GM21367 (cell line): Measurements from ENCODE around the gene KIDINS220.
A peak's percentile ranks its signal among the peaks of the same experiment; 100 is the strongest.

ENCODE experiments used
- ATAC-seq: cut with Tn5 transposase; IDR thresholded peaks from one replicate; pipeline ENCODE4 v1.9.1; 2021; ENCODE audit not compliant: unreplicated experiment

Gene KIDINS220

DNA sequence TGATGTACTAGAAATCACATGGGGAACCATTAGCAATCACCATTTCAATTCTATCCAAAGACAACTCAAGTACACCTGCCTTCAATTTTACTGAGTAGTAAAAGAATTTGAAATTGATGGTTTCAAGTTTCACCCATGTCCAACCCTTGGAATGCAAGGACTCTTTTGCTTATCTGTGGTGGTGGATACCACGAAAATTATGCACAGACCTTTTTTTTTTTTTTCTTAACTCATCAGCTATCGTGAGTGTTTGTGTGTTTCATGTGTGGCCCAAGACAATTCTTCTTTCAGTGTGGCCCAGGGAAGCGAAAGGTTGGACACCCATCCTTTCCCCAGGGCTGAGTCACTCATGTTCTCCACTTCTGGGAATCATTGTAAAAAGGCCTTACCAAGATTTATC lies 132.5 kb downstream of the KIDINS220 start:
- no peak for ATAC-seq

DNA sequence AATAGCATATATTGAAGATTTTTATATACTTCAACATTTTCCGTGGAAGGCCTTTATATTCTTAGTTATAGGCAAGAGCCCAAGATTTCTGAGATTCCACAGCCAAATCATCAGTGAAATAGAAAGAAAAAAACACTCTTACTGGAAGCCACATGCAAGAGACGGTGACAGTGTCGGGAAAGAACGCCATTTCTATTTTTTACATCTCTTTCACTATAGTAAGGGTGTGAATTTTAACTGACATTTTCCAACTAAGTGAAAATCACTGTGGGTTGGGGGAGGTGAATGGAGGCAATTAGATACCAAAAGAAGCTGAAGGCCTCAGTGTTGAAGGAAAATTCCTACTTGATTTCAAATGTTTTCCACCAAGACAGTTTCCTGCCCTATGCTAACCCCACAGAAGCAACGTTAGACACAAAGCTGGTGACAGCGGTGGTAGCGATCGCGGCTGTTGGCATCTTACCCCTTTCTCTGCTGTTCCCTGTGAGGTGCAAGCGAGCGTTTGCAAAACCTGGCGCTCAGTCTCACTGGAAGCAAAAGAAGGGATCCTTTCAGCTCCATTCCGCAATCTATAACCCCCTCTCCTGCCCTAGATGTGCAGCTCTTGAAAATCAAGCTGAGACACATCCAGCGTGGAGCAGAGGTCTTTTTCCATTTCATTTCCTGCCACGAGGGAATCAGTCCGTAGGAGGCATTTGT lies 135.6 kb downstream of the KIDINS220 start:
- no peak for ATAC-seq

DNA sequence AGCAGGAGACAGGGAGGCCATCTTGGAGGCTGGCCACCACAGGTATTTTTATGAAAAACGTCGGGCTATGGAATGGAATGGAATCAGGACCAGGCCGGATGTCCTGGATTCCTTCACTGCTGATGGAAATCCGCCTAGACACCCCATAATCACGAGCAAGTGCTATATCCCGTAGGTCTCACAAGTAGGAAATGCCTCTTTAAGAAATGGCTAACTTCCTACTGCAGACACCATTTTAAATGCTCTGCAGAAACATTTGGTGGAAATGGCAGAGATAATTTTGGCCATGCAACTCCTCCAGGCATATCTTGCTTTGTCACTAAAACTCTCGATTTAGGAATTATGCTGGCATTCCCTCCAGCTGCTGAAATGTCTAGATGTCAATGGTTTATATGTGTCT lies 137.6 kb downstream of the KIDINS220 start:
- ATAC-seq = no peak

DNA sequence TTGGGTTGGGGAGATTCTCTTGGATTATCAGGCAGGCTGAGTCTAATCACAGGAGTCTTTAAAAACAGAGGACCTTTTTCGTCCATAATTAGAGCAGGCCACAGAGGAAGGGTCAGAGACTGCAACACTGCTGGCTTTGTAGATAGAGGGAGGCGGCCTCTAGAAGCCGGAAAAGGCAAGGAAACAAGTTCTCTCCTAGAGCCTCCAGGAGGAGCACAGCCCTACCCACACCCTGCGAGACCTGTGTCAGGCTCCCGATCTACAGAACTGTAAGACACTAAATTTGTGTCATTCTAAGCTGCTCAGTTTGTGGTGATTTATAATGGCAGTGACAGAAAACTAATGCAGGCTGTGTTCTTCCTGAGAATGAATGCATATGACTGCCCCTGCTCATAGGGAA lies 140.2 kb downstream of the KIDINS220 start:
- no peak for ATAC-seq

DNA sequence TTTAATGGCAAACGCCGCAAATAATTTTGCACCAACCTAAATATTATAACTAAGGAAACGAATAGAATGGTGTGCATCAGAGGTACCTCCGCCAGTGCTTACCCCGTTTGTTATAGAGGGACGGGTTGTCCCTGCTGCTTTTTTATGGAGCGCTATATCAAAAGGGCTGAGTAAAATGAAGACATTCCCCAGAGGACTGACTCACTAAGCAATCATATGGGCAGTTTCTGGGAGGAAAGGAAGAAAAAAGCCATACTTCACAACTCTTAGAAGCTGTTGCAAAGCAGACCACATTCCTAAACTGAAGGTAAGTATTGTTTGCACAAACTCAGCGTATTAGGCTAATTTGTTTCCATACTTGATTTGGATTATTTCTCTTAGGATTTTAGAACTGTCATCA lies 142.7 kb downstream of the KIDINS220 start:
- no peak for ATAC-seq

DNA sequence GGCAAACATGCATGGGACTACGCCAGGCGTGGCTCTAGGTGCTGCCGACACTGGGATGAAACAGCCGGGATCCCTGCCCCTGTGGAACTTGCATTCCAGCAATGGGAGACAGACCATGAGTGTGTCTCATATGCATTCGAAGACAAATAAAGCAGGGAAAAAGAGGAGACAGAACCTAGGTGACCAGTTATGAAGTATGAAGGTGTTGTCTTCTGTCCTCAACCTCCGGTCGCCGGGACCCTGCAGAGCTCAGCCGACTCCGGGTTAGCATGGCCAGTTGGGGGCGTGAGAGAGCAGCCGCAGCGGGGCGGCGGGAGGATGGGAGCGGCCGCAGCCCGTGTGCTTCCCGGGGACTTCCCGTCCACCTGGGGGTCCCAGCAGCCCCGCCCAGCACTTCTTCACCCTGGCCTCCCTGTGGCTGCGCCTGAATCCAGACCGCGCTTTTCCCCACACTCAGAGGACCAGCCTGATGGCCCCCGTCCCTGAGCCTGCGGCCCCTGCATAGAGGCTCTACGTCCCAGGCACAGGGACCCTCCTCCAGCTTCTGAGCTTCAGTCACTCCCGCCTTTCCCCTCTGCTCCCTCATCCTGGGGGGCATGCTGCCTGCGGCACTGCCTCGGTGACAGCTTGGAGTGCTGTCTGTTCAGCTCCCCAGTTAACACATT lies 144.1 kb downstream of the KIDINS220 start:
- ATAC-seq = no peak

DNA sequence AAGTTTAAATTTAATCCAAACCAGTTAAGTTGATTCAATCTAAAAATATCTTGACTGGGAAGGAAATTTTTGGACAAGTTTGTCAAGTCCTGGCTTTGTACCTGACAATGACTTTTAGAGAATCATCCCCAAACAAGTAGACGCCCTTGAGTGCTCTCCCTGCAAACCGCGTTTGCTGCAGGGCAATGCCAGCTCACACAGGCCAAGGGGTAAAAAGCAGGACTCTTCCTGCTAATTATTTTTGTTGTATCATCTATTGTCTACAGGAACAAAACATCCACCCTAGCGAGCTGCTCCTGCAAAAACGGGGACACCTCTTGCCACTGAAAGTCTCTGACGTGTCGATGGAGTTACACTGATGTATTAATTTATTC lies 144.6 kb downstream of the KIDINS220 start:
- no peak for ATAC-seq

DNA sequence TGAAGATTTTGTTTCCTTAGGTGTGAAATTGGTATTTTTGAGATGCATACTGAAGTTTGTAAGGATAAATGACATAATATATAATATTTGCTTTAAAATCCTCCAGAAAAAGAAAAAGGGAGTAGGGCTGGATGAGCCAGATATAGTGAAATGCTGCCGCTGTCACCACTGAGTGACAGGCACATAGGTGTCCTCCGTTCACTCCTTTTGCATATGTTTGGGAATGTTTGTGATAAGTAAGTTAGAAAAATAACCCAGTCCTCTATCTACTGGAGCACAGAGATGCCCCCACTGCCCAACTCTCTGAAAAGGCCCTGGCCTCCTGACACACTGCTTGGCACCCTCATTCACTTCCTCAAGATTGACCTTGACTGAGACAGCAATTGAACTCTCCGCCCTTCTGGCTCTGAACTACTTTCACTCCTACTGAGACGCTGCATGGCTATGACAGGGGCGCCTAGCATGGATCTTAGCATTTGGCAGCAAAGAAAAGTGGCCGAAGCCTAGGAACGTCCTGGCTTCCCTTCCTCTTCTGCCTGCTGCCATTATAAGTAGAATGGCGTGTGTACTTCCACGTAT lies 145.5 kb downstream of the KIDINS220 start:
- no peak for ATAC-seq

DNA sequence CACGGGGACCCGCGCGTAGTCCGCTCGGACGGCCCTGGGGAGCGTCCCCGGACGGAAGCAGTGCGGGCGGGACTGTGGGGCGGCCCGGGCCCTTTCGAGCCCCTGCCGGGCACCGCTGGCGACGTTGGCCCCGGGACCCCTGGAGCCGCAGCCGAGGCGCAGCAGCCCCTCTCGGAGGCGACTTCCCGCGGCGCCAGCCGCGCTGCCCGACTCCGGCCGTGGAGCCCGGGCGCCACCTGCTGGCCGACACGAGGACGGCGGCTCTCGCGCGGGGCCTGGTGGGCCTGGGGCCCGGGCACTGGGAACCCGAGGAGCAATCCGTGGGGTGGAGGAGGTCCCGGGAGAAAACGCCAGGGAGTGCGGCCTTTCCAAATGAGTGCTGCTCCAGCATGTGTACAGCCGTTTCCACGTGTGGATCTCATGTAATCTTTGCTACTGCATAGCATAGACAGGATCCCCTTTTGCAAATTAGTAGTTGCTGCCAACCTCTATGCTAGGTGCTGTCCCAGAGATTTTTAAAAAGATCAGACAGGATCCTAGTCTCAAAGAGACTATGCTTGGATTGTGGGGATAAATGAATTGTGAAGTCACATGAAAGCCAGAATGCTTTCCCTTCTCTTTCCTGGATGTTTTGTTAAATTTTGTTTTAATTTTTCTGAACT lies 151.6 kb downstream of the KIDINS220 start:
- ATAC-seq = no peak

DNA sequence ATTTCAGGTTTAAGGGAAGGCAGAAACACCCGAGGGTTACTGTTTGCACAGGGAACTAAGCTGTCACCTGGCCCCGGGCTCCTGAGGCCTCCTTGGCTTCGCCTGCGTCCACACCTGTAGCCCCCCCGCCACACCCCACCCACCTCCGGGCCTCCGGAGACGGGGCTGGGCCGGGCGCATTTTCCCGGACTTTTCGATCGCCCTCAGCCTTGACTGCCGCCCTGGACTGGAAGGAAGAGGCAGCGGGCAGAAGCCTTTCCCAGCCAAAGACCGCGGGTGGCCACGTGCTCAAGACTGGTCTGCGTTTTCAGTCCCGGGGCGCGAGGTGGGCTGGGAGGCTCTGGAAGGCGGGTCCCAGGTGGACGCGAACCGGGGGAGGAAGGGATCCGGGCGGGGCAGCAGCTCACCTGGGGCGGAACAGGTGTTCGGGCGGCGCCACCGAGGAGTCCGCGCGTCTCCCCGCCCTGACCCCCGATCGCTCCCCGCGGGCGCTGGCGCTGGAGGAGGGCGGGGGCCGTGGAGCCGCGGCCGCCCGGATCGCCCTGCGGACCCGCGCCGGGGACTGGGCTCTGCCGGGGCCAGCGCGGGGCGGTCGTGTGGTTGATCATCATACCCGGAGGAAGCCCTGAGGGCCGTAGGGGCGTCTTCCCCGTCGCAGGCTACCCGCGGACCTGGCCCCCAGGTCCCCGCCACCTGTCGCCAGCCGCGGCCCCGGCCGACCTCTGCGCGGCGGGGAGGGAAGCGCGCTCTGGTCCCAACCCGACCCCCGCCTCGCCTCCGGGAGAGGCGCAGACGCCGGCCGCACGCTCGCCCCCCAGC lies 152.3 kb downstream of the KIDINS220 start:
- no peak for ATAC-seq

DNA sequence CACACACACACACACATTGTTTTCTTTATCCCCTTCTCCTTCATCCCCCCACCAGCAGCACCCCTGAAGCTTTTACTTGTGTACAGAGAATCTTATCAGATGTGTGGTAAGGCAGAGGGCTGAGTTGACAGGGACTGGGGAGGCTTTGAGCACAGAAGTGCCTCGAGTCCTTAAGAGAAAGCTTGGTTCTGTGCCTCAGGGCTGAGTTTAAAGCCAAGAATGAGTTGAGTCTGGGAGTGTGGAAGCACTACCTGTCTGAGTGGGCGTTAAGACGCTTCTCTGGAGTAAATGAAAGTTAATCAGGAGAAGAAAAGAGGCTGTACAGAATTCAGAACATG lies 152.9 kb downstream of the KIDINS220 start:
- no peak for ATAC-seq

DNA sequence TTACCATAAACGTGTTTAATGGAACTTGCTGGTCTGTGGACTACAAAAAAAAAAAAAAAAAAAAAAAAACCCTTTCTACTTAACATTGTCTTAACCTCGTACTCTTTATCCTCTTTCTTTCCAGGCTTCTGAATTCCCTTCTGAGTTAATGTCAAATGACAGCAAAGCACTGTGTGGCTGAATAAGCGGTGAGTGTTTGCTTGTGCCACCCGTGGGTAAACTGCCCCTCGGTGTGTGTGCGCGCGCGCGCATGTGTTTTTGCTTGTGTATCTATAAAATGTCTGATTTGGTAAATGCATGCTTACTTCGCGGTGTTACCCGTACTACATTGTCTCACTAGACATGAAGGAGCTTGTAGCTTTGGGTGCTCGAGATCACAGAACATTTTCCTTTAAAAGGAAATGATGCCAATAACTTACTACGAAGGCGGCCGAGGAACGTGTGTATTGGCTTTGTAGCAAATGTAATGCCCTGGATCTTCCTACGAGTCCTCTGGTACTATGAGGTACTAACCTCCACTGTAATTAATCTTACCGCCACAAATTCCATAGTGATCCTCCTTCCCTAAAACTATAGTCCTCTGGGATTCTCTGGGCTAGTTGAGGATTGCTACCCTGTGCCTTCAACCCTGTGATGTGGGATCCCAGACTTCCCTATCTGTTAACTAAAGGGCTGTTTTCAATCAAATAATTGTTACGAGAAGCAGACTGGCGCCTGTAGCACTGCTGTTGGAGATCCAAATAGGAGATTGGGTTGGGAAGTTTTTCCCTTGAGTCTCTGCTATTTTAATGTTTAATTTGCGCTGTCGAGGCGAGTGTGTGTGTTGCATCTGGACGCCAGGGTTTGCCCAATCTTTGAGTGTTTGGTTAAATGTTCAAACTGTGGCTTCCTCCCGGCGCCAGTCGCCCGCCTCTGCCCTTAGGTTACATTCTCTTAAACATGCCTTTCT lies 154.4 kb downstream of the KIDINS220 start:
- ATAC-seq = no peak

DNA sequence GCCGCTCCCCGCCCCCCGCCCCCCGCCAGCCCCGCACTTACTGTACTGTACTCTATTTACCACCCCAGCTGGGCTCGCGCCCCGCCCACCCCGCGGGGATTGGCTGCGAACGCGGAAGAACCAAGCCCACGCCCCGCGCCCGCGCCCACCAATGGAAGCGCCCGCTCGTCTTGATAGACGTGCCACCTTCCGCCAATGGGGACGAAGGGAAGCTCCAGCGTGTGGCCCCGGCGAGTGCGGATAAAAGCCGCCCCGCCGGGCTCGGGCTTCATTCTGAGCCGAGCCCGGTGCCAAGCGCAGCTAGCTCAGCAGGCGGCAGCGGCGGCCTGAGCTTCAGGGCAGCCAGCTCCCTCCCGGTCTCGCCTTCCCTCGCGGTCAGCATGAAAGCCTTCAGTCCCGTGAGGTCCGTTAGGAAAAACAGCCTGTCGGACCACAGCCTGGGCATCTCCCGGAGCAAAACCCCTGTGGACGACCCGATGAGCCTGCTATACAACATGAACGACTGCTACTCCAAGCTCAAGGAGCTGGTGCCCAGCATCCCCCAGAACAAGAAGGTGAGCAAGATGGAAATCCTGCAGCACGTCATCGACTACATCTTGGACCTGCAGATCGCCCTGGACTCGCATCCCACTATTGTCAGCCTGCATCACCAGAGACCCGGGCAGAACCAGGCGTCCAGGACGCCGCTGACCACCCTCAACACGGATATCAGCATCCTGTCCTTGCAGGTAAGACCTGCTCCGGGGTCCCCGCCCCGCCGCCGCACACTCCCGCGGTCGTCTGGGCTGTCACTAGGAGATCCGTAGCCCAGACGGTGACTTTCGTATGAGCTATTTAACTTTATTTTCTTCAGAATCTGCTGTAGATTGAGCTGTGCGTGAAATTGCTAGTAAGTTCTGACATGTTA lies 155.4 kb downstream of the KIDINS220 start, which contains the start of gene ID2:
Gene ID2 (plus strand): TSS at position 271 of the 907 bp plus-strand sequence. CDS start 110 bp downstream, at position 381.
- peak; percentile 52 for ATAC-seq

DNA sequence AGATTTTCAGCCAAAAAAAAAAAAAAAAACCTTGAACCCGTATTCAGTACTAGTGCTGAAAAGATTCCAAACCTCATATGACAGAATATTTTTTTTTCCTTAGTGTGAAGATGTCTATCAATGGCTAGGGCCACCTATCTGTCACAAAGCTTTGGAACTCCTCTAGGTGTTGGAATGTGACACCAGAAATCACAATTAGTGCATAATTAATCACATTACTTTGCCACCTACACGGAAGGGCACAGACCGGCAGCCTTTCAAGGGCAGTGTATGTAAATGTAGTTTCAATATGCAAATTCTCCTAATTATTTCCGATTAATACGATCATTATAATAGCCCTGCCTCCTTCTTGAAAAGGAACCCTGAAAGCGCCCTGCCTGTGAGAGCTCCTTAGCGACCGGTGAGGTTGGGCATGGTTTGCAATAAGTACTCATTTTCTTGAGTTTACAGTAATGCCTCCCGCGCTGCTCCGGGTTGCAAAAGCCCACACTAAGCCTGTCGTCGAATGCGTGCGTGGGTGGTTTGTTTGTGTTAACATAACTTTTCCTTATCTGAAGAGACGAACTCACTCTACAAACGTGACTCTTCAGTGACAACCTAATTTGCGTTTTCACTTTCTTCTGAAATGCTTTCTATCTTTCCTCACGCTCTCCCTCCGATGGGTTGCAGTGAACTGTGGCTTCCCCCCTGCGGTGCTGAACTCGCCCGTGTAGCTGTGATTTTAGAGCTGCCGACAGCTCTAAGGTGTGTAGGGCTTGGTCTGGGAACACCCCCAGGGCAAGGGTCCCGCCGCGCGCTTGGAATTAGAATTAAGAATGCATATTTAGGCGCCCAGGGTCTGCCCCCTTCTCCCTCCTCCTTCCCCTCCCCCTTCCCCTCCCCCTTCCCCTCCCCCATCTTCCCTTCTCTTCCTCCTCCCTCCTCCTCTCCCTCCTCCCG lies 156.3 kb downstream of the KIDINS220 start:
- ATAC-seq = no peak

DNA sequence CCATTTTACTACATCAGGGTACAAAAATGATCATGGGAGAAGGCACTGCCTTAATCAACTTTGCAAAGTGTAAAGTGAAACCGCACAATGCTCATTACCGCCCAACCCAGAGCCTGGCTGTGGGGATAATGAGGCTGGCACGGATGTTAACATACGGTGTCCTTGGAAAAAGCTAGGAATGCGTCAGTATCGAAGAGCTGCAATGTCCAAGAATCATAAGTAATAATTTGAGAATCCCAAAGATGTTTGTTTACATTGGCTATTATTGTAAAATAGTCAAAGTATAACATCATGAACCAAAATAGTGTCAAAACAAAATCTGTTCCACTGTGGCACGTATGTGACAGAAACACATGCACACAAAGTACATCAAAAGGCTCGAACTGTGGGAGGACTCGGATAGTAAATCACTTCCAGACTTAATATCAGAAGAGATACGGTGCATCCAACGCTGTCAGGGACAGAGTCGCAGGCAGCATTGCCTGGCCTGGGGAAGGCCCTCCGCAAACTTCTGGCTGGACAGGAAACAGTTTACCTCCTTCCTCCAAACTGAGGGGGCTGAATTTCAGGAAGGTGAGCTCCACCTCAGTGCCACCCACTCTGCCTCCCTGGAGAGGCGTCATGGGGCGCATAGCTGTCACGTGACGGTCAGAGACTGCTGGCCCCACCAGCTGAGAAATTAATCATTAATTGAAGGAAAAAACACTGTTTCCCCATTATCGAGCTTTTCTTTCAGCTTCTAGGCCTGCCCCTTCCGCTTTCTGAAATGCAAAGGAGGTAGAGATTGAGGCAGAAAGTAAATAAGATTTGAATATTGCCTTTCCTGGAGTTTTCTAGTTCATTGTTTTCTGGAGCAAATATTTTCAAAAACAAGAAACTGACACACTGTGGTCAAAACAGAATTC lies 157.3 kb downstream of the KIDINS220 start:
- ATAC-seq = no peak

DNA sequence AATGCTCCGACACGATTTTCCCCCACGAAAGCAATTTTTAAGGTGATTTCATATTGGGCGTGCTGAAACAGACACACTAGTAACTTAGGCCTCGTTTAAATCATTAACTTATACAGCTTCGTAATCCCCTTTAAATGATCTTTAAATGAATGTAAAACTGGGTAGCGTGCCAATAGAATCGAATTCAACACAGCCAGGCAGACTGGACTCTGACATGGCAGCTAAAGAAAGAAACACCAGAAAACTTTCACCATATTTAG lies 157.9 kb downstream of the KIDINS220 start:
- ATAC-seq = no peak
